Ovary (tissue), 3 donors: Measurements from ENCODE around the gene CD300H.

Experiments
- CTCF ChIP-seq, 3 donors: fragments of 450-650 bp in 2 of 3; fragments of 200-600 bp in 1 of 3; IDR thresholded peaks; one replicate each; pipeline versions ENCODE4 v1.5.1 to v1.8.0; 2016 to 2022; ENCODE audit warnings: antibody characterized with exemption in 3 of 3, mild to moderate bottlenecking in 1 of 3
- EP300 ChIP-seq: sonication (generic); formaldehyde crosslinking; IDR thresholded peaks from one replicate; pipeline ENCODE4 v1.6.1; 2017; ENCODE audit warnings: antibody characterized with exemption
- POLR2A ChIP-seq: fragments of 450-650 bp; IDR thresholded peaks from one replicate; pipeline ENCODE4 v1.6.1; 2017; ENCODE audit warnings: antibody characterized with exemption, mild to moderate bottlenecking, moderate library complexity
- donor health status: DM: no; HTN: no; CAD: no.

- TF ChIP-seq POLR2A (no peak), CTCF (IDR thresholded peaks at IDR 0.05) (no peak), EP300 (no peak)
Observed at GRCh38 chr17:74550602-74551001, 16.7 kb downstream of the CD300H start.
